Measurements from ENCODE around the gene GPR50.

- peak; percentile 66 for TF ChIP-seq CTCF (IDR thresholded peaks at IDR 0.05; ENCODE audit: poor library complexity)
- no peak for TF ChIP-seq EZH2phosphoT487 (IDR thresholded peaks at IDR 0.05; ENCODE audit: low read depth, severe bottlenecking, unreplicated experiment)
- no peak for TF ChIP-seq EZH2 (IDR thresholded peaks at IDR 0.05; ENCODE audit: borderline replicate concordance)
Observed at GRCh38 chrX:151151665-151152267, 24.6 kb upstream of the GPR50 start.

All from hepatocyte (in vitro differentiated cells).